Erythroblast (primary cell): ENCODE results near the gene PLEKHM3.

Experiments
- DNase-seq, 2 experiments: peaks; one replicate each; lab custom pipeline; 2025; lab: John Stamatoyannopoulos, UW
- GATA1 ChIP-seq: IDR thresholded peaks from 2 replicates; pipeline ENCODE4 v1.6.1; 2011; ENCODE audit warnings: low read depth, mild to moderate bottlenecking, control low read depth, low read length, moderate library complexity
- POLR2A ChIP-seq: IDR thresholded peaks from 2 replicates; pipeline ENCODE4 v1.6.1; 2011; ENCODE audit warnings: mild to moderate bottlenecking, low read length

PLEKHM3 gene

GRCh38 chr2:207897541-207898353 is 127.6 kb downstream of the PLEKHM3 start:
- no peak for DNase-seq
- TF ChIP-seq GATA1: no peak
- no peak for TF ChIP-seq POLR2A

DNA sequence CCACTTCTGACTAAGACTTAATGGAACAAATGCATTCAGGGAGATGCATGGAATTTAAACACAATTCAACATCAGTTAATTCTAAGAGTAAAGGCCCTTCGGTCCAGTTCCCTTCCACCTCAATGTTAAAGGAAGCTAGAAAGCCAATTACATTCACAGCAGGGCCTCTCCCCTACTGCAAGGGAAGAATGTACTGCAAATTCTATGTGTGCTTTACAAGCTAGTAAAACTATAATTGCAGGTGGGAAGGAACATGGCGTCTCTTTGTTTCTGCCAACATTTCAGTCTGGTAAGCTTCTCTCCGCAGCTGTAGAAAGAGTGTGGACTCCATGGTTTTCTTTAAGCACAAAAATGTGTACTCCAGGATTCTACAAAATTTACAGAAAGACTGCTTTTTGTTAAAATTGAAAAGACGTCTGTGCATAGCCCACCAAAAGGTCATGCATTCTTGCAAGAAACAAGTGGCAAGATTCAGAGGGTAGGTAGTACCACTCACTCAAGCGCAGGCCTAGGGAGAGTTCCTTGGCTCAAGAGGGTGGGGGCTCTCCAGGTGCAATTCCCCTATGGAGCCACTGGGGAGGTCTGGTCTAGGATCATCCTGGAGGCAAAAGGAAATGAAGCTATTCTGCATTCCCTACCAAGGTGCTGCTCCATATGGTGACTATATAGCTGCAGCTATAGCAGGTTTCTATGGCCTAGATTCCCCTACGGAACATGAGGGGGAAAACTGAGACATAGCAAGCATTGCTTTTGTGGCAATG is 128.6 kb downstream of the PLEKHM3 start:
- DNase-seq: no peak
- TF ChIP-seq GATA1 (no peak), POLR2A (no peak)

GRCh38 chr2:207895274-207895860 is 130.0 kb downstream of the PLEKHM3 start:
- TF ChIP-seq GATA1: no peak
- no peak for TF ChIP-seq POLR2A
- no peak for DNase-seq

- no peak for DNase-seq
- no peak for TF ChIP-seq GATA1
- no peak for TF ChIP-seq POLR2A
Observed at GRCh38 chr2:207892716-207893402, 132.5 kb downstream of the PLEKHM3 start.

DNA sequence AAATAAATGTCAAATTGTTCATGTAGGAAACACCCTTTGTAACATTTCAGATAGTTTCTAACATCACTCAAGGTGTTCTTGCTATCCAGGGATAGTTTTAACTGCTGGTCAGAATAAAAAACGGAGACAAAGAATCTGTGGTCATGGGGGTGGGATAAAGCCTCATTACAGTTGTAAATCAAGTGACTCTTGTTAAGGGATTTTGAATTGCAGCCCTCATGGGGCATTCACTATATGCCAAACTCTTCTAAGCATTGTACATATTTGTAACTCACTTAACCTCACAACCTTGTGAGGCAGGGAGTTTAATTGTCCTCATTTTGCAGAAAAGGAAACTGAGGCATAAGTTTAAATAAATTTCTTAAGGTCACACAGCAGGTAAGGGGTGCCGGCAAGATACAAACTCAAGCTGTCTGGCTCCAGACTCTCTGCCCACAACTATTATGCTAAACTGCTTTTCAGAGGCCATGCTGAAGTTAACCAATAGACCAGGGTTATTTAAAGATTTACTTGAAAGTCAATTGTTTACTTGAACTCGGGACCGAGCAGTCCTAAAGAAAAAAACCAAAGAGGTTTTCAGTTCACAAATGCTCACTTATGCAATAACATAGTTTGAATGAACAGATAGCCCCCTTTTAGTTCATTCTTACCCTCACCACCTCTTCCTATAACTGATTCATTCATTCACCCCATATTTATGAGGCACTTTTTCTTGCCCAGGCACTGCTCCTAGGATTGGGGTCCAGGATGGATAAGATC is 134.1 kb downstream of the PLEKHM3 start:
- DNase-seq: no peak
- no peak for TF ChIP-seq POLR2A
- no peak for TF ChIP-seq GATA1

DNA sequence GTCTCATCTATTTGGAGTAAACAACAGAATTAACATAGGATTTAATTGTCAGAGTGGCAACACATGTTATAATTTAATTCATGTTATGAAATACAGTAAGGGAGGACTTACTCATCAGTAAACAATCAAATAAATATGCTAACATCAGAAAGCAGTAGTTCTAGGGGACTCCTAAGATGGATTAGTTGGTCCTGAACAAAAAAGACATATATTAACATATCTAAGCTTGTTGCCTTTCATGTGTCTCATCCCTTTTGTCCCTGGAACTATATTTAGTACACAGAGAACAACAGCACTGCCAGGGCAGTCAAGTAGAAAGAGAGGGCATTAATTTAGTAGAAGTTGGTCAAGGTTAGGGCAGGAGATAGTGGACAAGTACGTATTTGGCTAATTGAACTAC is 137.8 kb downstream of the PLEKHM3 start:
- TF ChIP-seq GATA1 (no peak), POLR2A (no peak)
- DNase-seq: no peak

DNA sequence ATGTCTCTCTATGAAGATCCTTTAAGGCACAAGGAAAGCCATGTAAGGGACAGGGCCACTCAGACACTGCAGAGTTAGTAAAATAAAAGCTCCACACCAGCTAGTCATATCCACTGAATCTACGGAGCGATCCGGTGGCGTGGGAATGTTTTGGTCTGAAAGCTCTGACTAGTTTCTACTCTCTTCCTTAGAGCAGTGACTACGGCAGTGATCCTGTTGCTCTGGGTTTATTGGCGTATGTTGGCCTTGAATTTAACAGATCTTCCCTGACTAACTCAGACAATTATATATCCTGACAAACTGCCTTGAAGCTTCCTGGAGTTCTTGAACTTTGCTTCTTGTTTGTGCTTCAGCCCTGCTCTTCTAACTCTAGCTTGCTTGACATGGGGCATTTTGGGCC is 140.3 kb downstream of the PLEKHM3 start:
- TF ChIP-seq POLR2A (no peak), GATA1 (no peak)
- DNase-seq: no peak

DNA sequence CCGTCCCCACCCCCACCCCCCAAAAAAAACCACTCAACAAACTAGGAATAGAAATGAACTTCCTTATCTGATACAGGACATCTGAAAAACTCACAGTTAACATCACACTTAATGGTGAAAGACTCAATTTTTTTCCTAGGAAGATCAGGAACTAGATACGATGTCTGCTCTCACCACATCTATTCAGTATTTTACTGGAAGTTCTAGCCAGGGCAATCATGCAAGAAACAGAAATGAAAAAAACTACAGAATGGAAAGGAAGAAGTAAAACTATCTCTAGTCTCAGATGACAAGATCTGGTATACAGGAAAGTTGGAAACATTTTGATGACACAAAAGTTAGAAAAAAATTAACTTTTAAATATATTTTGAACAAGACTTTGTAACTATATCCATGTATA is 141.2 kb downstream of the PLEKHM3 start:
- DNase-seq: no peak

DNA sequence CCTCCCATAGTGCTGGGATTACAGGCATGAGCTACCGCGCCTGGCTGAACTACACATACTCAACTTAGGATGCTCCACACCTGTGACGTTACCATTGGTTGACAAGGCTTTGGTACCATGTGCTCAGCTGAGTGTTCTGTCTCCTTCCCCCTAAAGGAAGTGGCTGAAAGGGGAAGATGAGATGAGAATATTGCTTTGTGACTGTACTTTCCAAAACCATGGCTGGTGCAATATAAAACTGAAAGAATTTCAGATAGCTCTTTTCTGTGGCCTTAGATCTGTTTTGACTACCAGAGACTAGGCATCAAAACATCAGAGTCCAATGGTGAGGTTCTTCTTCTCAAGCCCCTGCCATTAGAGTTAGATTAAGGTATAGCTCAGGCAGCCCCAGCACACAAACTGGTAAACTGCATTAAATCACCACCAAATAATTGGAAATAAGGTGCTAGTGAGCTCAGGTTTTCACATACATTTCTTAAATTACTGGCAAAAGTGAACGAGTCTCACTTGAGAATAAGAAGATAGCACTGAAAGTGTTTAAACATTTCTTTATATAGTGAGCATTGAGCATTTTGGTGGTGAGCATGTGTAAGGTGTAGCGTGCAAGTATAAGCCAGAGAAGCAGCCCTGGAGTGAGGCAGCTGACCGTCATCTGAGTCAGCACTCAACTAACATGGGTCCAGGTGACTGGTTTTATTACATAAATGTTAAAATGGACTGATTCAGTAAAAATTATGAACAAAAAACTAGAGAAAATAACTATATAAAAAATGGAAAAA is 142.1 kb downstream of the PLEKHM3 start:
- DNase-seq: no peak
- TF ChIP-seq GATA1 (no peak), POLR2A (no peak)

More for the DNA sequence above, 141.2 kb downstream of the PLEKHM3 start:
- no peak for TF ChIP-seq GATA1

DNA sequence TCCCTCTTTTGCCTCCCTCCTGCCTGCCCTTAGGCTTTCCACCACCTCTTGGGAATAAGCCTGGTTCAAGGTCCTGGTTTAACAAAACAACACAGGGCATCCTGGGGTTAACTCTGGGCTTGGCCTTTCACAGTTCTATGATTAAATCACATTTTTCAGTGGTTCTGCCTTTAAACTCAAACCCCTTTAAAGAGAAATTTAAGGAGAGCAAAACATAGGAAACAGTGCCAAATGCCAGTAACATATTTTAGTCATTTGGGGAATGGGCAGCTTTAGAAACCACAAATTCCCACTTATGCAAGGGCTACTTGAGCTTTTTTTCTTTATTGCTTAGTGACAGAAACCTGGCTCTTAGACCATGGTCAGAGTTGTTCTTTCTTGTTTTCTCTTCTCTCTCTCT is 143.4 kb downstream of the PLEKHM3 start:
- DNase-seq: no peak
- TF ChIP-seq GATA1: no peak
- no peak for TF ChIP-seq POLR2A

GRCh38 chr2:207879536-207879935 is 145.8 kb downstream of the PLEKHM3 start:
- no peak for DNase-seq
- TF ChIP-seq POLR2A: no peak
- no peak for TF ChIP-seq GATA1

DNA sequence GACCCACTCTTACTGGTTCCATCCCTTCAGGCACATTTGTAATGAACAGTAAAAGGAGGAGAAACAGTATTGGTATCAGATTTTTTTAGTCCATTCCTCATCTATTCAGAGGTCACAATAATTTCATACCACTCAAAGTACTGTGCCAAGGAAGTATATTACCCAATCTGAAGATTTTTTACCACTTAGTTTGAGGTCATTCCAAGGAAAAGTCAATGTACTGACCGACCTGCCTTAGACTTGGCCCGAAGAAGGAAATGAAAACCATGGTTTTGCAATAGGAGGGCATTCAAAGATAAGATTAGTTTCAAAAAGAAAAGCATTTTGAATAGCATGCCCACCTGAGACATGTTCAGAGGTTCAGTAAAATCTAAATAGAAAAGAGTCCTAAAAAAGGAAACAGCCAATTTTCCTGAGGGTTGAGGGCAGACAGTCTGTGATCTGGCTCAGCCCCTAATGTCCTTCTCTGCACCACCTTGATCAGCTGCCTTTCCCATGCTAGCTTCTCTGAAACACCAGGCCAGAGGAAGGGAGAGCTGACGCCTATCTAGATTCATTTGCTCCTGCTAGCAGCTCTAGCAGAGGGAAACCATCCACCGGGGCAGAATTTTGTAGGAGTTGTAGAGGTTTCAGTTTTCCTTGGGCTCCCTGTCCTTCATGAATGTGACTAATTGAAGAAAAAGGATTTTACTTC is 148.3 kb downstream of the PLEKHM3 start:
- DNase-seq: no peak
- TF ChIP-seq GATA1 (no peak), POLR2A (no peak)

- DNase-seq: no peak
- TF ChIP-seq POLR2A (no peak), GATA1 (no peak)
Observed at GRCh38 chr2:207875473-207876212, 149.7 kb downstream of the PLEKHM3 start.
